ENCODE measurements around the gene DLD. TPM values are rescaled to one million over a fixed set of nuclear protein-coding genes. Genes with fewer than 3 reads are reported as not detected.
A peak's percentile ranks its signal among the peaks of the same experiment; 100 is the strongest.
"Not testable (repeated sequence)": the region's sequence is repeated elsewhere in the genome, so short reads cannot be mapped to it uniquely, and the experiment has no call there.

DLD gene
- total RNA-seq, 1 donor from 2014 or later, result 60.3 TPM

- peaks cover 14% of the 10 kb centered on the region for H3K27me3 Mint-ChIP-seq (ENCODE audit: low read depth)
- H3K36me3 Mint-ChIP-seq (ENCODE audit: low read depth), result no peaks in the 10 kb centered on the region
- H3K4me1 Mint-ChIP-seq (ENCODE audit: low read depth), result peaks cover 4% of the 10 kb centered on the region
- no peak for DNase-seq (ENCODE audit: low spot score)
- H3K4me3 Mint-ChIP-seq (ENCODE audit: unreplicated experiment), result no peak overlapping the region
- H3K27ac Mint-ChIP-seq (ENCODE audit: unreplicated experiment), result no peak overlapping the region
- no peak for TF ChIP-seq CTCF (IDR thresholded peaks at IDR 0.05)
- no peaks in the 10 kb centered on the region for H3K9me3 Mint-ChIP-seq (ENCODE audit: low read depth)
These were observed 13.1 kb upstream of the DLD start for GRCh38 chr7:107877731-107878382.

GRCh38 chr7:107878636-107879035 is 12.3 kb upstream of the DLD start:
- Mint-ChIP-seq H3K27ac (ENCODE audit: unreplicated experiment) (no peak overlapping the region), H3K4me1 (ENCODE audit: low read depth) (peaks cover 4% of the 10 kb centered on the region), H3K36me3 (ENCODE audit: low read depth) (no peaks in the 10 kb centered on the region), H3K4me3 (ENCODE audit: unreplicated experiment) (no peak overlapping the region), H3K9me3 (ENCODE audit: low read depth) (no peaks in the 10 kb centered on the region), H3K27me3 (ENCODE audit: low read depth) (peaks cover 16% of the 10 kb centered on the region)
- TF ChIP-seq CTCF (IDR thresholded peaks at IDR 0.05), result no peak
- no peak for DNase-seq (ENCODE audit: low spot score)

GRCh38 chr7:107879400-107880035 is 11.5 kb upstream of the DLD start:
- peak; percentile 91 for TF ChIP-seq CTCF (IDR thresholded peaks at IDR 0.05)
- Mint-ChIP-seq H3K27ac (ENCODE audit: unreplicated experiment) (no peak overlapping the region), H3K9me3 (ENCODE audit: low read depth) (no peaks in the 10 kb centered on the region), H3K4me3 (ENCODE audit: unreplicated experiment) (no peak overlapping the region), H3K27me3 (ENCODE audit: low read depth) (peaks cover 16% of the 10 kb centered on the region), H3K4me1 (ENCODE audit: low read depth) (peaks cover 4% of the 10 kb centered on the region), H3K36me3 (ENCODE audit: low read depth) (no peaks in the 10 kb centered on the region)
- no peak for DNase-seq (ENCODE audit: low spot score)

- no peak for DNase-seq (ENCODE audit: low spot score)
- H3K27me3 Mint-ChIP-seq (ENCODE audit: low read depth), result peaks cover 27% of the 10 kb centered on the region
- H3K4me3 Mint-ChIP-seq (ENCODE audit: unreplicated experiment), result no peak overlapping the region
- no peaks in the 10 kb centered on the region for H3K36me3 Mint-ChIP-seq (ENCODE audit: low read depth)
- peaks cover 4% of the 10 kb centered on the region for H3K4me1 Mint-ChIP-seq (ENCODE audit: low read depth)
- TF ChIP-seq CTCF (IDR thresholded peaks at IDR 0.05), result no peak
- H3K27ac Mint-ChIP-seq (ENCODE audit: unreplicated experiment), result no peak overlapping the region
- no peaks in the 10 kb centered on the region for H3K9me3 Mint-ChIP-seq (ENCODE audit: low read depth)
These were observed 8.2 kb upstream of the DLD start for GRCh38 chr7:107882766-107883165.

- peaks cover 27% of the 10 kb centered on the region for H3K27me3 Mint-ChIP-seq (ENCODE audit: low read depth)
- no peak for TF ChIP-seq CTCF (IDR thresholded peaks at IDR 0.05)
- DNase-seq (ENCODE audit: low spot score), result no peak
- H3K27ac Mint-ChIP-seq (ENCODE audit: unreplicated experiment), result no peak overlapping the region
- no peaks in the 10 kb centered on the region for H3K36me3 Mint-ChIP-seq (ENCODE audit: low read depth)
- peaks cover 2% of the 10 kb centered on the region for H3K4me1 Mint-ChIP-seq (ENCODE audit: low read depth)
- no peak overlapping the region for H3K4me3 Mint-ChIP-seq (ENCODE audit: unreplicated experiment)
- H3K9me3 Mint-ChIP-seq (ENCODE audit: low read depth), result no peaks in the 10 kb centered on the region
These were observed 6.7 kb upstream of the DLD start for GRCh38 chr7:107884066-107884818.

GRCh38 chr7:107887827-107888226 is 3.2 kb upstream of the DLD start:
- not testable (repeated sequence) for DNase-seq (ENCODE audit: low spot score); H3K9me3 Mint-ChIP-seq (ENCODE audit: low read depth); H3K36me3 Mint-ChIP-seq (ENCODE audit: low read depth); H3K4me3 Mint-ChIP-seq (ENCODE audit: unreplicated experiment); H3K27ac Mint-ChIP-seq (ENCODE audit: unreplicated experiment)
- Mint-ChIP-seq H3K4me1 (ENCODE audit: low read depth) (peaks cover 15% of the 10 kb centered on the region), H3K27me3 (ENCODE audit: low read depth) (peaks cover 16% of the 10 kb centered on the region)

Measured in chondrocyte (in vitro differentiated cells).